C4-2B (cell line): Measurements from ENCODE around the gene DYRK1A.

Experiments
- ZFX ChIP-seq: fragments of 450-650 bp; IDR thresholded peaks from 2 replicates; pipeline ENCODE4 v1.6.1; 2017
- TF ChIP-seq, protein P1 (sequence below): fragments of 450-650 bp; conservative IDR thresholded peaks from 2 replicates; pipeline ENCODE4 v1.5.1; 2017; ENCODE audit warnings: mild to moderate bottlenecking

DNA sequence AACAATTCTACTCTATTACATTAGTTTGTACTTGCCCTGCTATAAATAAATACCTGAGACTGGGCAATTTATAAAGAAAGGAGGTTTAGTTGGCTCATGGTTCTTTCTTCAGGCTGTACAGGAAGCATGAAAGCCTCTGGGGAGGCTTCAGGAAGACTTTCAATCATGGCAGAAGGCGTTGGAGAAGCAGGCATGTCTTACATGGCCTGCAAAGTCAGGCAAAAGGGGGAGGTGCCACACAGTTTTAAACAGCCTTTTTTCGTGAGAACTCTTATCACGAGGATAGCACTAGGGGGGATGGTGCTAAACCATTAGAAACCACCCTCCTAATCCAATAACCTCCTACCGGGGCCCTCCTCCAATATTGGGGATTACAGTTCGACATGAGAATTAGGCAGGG is 102.9 kb downstream of the DYRK1A start:
- TF ChIP-seq, protein P1, sequence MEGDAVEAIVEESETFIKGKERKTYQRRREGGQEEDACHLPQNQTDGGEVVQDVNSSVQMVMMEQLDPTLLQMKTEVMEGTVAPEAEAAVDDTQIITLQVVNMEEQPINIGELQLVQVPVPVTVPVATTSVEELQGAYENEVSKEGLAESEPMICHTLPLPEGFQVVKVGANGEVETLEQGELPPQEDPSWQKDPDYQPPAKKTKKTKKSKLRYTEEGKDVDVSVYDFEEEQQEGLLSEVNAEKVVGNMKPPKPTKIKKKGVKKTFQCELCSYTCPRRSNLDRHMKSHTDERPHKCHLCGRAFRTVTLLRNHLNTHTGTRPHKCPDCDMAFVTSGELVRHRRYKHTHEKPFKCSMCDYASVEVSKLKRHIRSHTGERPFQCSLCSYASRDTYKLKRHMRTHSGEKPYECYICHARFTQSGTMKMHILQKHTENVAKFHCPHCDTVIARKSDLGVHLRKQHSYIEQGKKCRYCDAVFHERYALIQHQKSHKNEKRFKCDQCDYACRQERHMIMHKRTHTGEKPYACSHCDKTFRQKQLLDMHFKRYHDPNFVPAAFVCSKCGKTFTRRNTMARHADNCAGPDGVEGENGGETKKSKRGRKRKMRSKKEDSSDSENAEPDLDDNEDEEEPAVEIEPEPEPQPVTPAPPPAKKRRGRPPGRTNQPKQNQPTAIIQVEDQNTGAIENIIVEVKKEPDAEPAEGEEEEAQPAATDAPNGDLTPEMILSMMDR = no peak
- no peak for TF ChIP-seq ZFX
